PC-3 (cell line): ENCODE results near the gene GFAP. TPM values are rescaled to one million over a fixed set of nuclear protein-coding genes. Genes with fewer than 3 reads are reported as not detected.

Source experiments
- ATAC-seq: fragments of 200-7000 bp; cut with Tn5 transposase; 2 replicates; pipeline ENCODE4 v1.9.1; 2020; ENCODE audit warnings: mild to moderate bottlenecking, moderate library complexity
- BruUV-seq: library from RNA; stranded (reverse); fragments of 400-500 nt; replicated peaks from 2 replicates; lab custom pipeline; 2021; lab: Mats Ljungman, UMichigan
- CTCF ChIA-PET: fragments of 300-600 bp; sonication (Branson Sonifier 250); formaldehyde crosslinking; loops from one replicate; lab custom pipeline; 2022; ENCODE audit warnings: antibody characterized with exemption; lab: Charles Lee
- POLR2A ChIA-PET: fragments of 300-600 bp; sonication (Branson Sonifier 250); formaldehyde crosslinking; loops from one replicate; lab custom pipeline; 2022; ENCODE audit warnings: antibody characterized with exemption; ENCODE audit not compliant: unreplicated experiment; lab: Charles Lee
- DNase-seq: peaks from one replicate; pipeline ENCODE4 v3.0.0-alpha.2; 2015
- H2AFZ ChIP-seq: fragments of 300-600 bp; sonication (generic); 2 replicates; pipeline ENCODE4 v1.6.0; 2016; ENCODE audit warnings: antibody characterized with exemption, low read length
- H3F3A ChIP-seq: fragments of 300-600 bp; sonication (generic); one replicate; pipeline ENCODE4 v1.6.0; 2017; ENCODE audit warnings: antibody characterized with exemption, low read length, control low read depth, mild to moderate bottlenecking; ENCODE audit not compliant: unreplicated experiment
- H3K27ac ChIP-seq: fragments of 300-600 bp; sonication (generic); 2 replicates; pipeline ENCODE4 v1.5.1; 2016; ENCODE audit warnings: mild to moderate bottlenecking, low read length
- H3K27me3 ChIP-seq: fragments of 300-600 bp; sonication (generic); 2 replicates; pipeline ENCODE4 v1.6.1; 2016; ENCODE audit warnings: low read length, mixed read lengths
- H3K36me3 ChIP-seq: fragments of 300-600 bp; sonication (generic); 2 replicates; pipeline ENCODE4 v1.6.1; 2016; ENCODE audit warnings: low read depth, mixed run types, low read length, mixed read lengths
- H3K4me1 ChIP-seq: fragments of 300-600 bp; sonication (generic); 2 replicates; pipeline ENCODE4 v1.5.1; 2016; ENCODE audit warnings: low read length; ENCODE audit not compliant: insufficient read depth
- H3K4me2 ChIP-seq: fragments of 300-600 bp; sonication (generic); 2 replicates; pipeline ENCODE4 v1.6.0; 2016; ENCODE audit warnings: low read length
- H3K4me3 ChIP-seq: fragments of 300-600 bp; sonication (generic); 2 replicates; pipeline ENCODE4 v1.5.1; 2016; ENCODE audit warnings: mild to moderate bottlenecking, low read length, mixed read lengths
- H3K79me2 ChIP-seq: fragments of 300-600 bp; sonication (generic); 2 replicates; pipeline ENCODE4 v1.6.1; 2017; ENCODE audit warnings: low read length, mixed read lengths
- H3K9ac ChIP-seq: fragments of 300-600 bp; sonication (generic); 2 replicates; pipeline ENCODE4 v1.6.0; 2016; ENCODE audit warnings: mild to moderate bottlenecking, low read length
- H3K9me2 ChIP-seq: fragments of 300-600 bp; sonication (generic); replicated peaks from 2 replicates; pipeline ENCODE4 v1.6.1; 2016; ENCODE audit warnings: mixed run types, low read length, mixed read lengths
- H3K9me3 ChIP-seq: fragments of 300-600 bp; sonication (generic); 2 replicates; pipeline ENCODE4 v1.6.1; 2016; ENCODE audit warnings: low read length, mixed read lengths
- H4K20me1 ChIP-seq: fragments of 300-600 bp; sonication (generic); 2 replicates; pipeline ENCODE4 v1.6.1; 2016; ENCODE audit warnings: low read length, mixed read lengths
- CTCF ChIP-seq: fragments of 300-600 bp; sonication (generic); conservative IDR thresholded peaks from 2 replicates; pipeline ENCODE4 v1.5.1; 2017; ENCODE audit warnings: antibody characterized with exemption, low read depth, mild to moderate bottlenecking, low read length
- EZH2 ChIP-seq: fragments of 300-600 bp; sonication (generic); IDR thresholded peaks from one replicate; pipeline ENCODE4 v1.6.1; 2017; ENCODE audit warnings: antibody characterized with exemption, mild to moderate bottlenecking, low read length; ENCODE audit not compliant: unreplicated experiment
- EZH2phosphoT487 ChIP-seq: fragments of 300-600 bp; sonication (generic); IDR thresholded peaks from 2 replicates; pipeline ENCODE4 v1.6.1; 2018; ENCODE audit warnings: mild to moderate bottlenecking, antibody characterized with exemption, low read length, borderline replicate concordance
- intact Hi-C: fragments of 100-400 bp; cut with micrococcal nuclease; formaldehyde crosslinking; loops from 2 replicates; pipeline ENCODE4 v1.9.0; 2023
- total RNA-seq: library from RNA; depleted of rRNA; stranded (reverse); fragments of >200 nt; gene quantifications from 2 replicates; pipeline ENCODE4 v1.2.3, GENCODE V29; 2014

GFAP gene
- total RNA-seq, 1 experiment from 2014 or later = 0.29 TPM

GRCh38 chr17:44932096-44932786 lies 16.9 kb upstream of the GFAP start:
- H3K9me3 ChIP-seq = no peaks in the 10 kb centered on the region
- peaks cover 12% of the 10 kb centered on the region for H3K79me2 ChIP-seq
- H3K27ac ChIP-seq = no peak overlapping the region
- ChIA-PET CTCF (no interaction called here), POLR2A (no interaction called here)
- no peak for ATAC-seq
- H3K27me3 ChIP-seq = no peaks in the 10 kb centered on the region
- H3K4me1 ChIP-seq = no peaks in the 10 kb centered on the region
- no peaks in the 10 kb centered on the region for H3F3A ChIP-seq
- intact Hi-C loops = no loop called here
- no peaks in the 10 kb centered on the region for H3K9me2 ChIP-seq
- peaks cover 10% of the 10 kb centered on the region; the same call in 1 of the 2 replicates for H4K20me1 ChIP-seq
- no peak overlapping the region for H3K9ac ChIP-seq
- no peak overlapping the region for H2AFZ ChIP-seq
- H3K4me3 ChIP-seq = no peak overlapping the region
- no TSS peak for BruUV-seq
- H3K36me3 ChIP-seq = peaks cover 93% of the 10 kb centered on the region
- no peak for DNase-seq
- no peak for TF ChIP-seq EZH2
- TF ChIP-seq EZH2phosphoT487 = no peak
- TF ChIP-seq CTCF = no peak
- no peak overlapping the region for H3K4me2 ChIP-seq

GRCh38 chr17:44931376-44931775 lies 16.1 kb upstream of the GFAP start:
- Histone ChIP-seq H3K36me3 (peaks cover 96% of the 10 kb centered on the region), H2AFZ (no peak overlapping the region), H3K4me2 (no peak overlapping the region), H3K9me3 (no peaks in the 10 kb centered on the region), H3K79me2 (peaks cover 7% of the 10 kb centered on the region; the same call in 1 of the 2 replicates), H3K4me1 (no peaks in the 10 kb centered on the region), H4K20me1 (peaks cover 6% of the 10 kb centered on the region; the same call in 1 of the 2 replicates), H3K27ac (no peak overlapping the region), H3K27me3 (no peaks in the 10 kb centered on the region), H3F3A (no peaks in the 10 kb centered on the region), H3K4me3 (no peak overlapping the region), H3K9me2 (no peaks in the 10 kb centered on the region), H3K9ac (no peak overlapping the region)
- no TSS peak for BruUV-seq
- POLR2A ChIA-PET = no interaction called here
- no peak for ATAC-seq
- CTCF ChIA-PET = no interaction called here
- no peak for TF ChIP-seq CTCF
- no peak for TF ChIP-seq EZH2
- intact Hi-C loops = no loop called here
- no peak for DNase-seq

GRCh38 chr17:44930667-44931066 lies 15.4 kb upstream of the GFAP start:
- Histone ChIP-seq H2AFZ (no peak overlapping the region), H3K4me2 (no peak overlapping the region), H3K4me3 (no peak overlapping the region), H3K9me2 (no peaks in the 10 kb centered on the region), H3K36me3 (peaks cover 97% of the 10 kb centered on the region), H3F3A (no peaks in the 10 kb centered on the region), H3K9ac (no peak overlapping the region), H3K27me3 (no peaks in the 10 kb centered on the region), H3K4me1 (no peaks in the 10 kb centered on the region), H3K9me3 (no peaks in the 10 kb centered on the region), H4K20me1 (peaks cover 3% of the 10 kb centered on the region; the same call in 1 of the 2 replicates), H3K27ac (no peak overlapping the region), H3K79me2 (0 out of 2 replicates have a peak, but pooled peaks cover 3% of the 10 kb centered on the region)
- no peak for ATAC-seq
- ChIA-PET CTCF (no interaction called here), POLR2A (no interaction called here)
- intact Hi-C loops = no loop called here
- BruUV-seq = no TSS peak
- TF ChIP-seq EZH2phosphoT487 = no peak
- no peak for TF ChIP-seq EZH2
- no peak for TF ChIP-seq CTCF
- DNase-seq = no peak
